ENCODE measurements around the gene GPATCH2L.

DNA sequence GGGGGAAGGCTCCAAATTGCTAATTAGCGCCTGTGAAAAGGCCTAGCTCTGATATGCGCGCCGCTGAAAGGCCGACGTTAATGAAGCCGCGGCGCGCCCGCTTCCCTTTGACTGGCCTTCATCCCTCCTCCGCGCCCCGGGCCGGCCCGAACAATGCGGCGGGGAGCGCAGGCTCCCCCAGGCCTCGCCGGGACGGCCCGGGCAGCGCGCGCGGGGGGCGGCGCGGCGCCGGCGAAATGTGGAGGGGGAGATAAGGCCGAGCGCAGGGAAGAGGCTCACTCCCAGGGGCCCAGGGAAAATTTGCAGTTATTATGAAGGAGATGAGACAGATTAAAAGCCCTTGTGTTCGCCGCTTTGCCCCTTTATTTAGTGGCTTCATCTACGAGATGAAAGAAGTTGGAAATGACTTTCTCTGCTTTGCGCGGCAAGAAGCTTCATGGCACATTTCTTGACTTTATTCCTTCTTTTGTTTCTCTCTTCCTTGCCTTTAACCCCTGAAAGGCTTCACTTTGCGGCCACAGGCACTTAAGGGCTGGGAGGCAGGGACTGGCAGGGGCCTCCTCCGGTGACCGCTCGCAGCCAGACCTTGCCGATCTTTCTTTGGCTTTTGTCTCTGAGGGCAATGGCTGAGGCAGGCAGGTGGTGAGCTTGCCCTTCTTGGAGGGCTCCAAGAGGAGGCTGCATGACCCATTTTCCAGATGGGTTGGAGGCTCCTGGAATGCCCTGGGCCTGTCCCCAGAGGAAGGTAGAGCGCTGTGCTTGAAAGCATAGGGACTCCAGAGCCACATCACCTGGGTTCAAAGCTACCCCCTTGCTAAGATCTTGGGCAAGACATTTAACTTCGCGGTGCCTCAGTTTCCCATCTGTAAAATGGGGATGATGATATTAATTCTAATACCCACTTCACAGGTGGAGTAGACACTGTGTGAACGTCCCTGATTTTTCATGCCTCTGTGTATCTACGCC, 12.7 kb upstream of the GPATCH2L start:
- no peak for TF ChIP-seq POLR2AphosphoS5 (IDR thresholded peaks at IDR 0.05)
- no peak for TF ChIP-seq POLR2A (IDR thresholded peaks at IDR 0.05)
- TF ChIP-seq, protein P1, sequence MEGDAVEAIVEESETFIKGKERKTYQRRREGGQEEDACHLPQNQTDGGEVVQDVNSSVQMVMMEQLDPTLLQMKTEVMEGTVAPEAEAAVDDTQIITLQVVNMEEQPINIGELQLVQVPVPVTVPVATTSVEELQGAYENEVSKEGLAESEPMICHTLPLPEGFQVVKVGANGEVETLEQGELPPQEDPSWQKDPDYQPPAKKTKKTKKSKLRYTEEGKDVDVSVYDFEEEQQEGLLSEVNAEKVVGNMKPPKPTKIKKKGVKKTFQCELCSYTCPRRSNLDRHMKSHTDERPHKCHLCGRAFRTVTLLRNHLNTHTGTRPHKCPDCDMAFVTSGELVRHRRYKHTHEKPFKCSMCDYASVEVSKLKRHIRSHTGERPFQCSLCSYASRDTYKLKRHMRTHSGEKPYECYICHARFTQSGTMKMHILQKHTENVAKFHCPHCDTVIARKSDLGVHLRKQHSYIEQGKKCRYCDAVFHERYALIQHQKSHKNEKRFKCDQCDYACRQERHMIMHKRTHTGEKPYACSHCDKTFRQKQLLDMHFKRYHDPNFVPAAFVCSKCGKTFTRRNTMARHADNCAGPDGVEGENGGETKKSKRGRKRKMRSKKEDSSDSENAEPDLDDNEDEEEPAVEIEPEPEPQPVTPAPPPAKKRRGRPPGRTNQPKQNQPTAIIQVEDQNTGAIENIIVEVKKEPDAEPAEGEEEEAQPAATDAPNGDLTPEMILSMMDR (IDR thresholded peaks at IDR 0.05): no peak
- TF ChIP-seq EP300 (IDR thresholded peaks at IDR 0.05): no peak
